ENCODE measurements around the gene SLC10A3.

The SLC10A3 gene

GRCh38 chrX:154452823-154453222, 37.6 kb downstream of the SLC10A3 start:
- TF ChIP-seq, protein P1, sequence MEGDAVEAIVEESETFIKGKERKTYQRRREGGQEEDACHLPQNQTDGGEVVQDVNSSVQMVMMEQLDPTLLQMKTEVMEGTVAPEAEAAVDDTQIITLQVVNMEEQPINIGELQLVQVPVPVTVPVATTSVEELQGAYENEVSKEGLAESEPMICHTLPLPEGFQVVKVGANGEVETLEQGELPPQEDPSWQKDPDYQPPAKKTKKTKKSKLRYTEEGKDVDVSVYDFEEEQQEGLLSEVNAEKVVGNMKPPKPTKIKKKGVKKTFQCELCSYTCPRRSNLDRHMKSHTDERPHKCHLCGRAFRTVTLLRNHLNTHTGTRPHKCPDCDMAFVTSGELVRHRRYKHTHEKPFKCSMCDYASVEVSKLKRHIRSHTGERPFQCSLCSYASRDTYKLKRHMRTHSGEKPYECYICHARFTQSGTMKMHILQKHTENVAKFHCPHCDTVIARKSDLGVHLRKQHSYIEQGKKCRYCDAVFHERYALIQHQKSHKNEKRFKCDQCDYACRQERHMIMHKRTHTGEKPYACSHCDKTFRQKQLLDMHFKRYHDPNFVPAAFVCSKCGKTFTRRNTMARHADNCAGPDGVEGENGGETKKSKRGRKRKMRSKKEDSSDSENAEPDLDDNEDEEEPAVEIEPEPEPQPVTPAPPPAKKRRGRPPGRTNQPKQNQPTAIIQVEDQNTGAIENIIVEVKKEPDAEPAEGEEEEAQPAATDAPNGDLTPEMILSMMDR (IDR thresholded peaks at IDR 0.05): no peak
- no peak overlapping the region for H3K27ac ChIP-seq
- no peak for DNase-seq (ENCODE audit: low spot score)
- no peak overlapping the region for H3K4me3 ChIP-seq

GRCh38 chrX:154450312-154450711, 40.1 kb downstream of the SLC10A3 start:
- TF ChIP-seq, protein P1 (IDR thresholded peaks at IDR 0.05): no peak
- H3K27ac ChIP-seq: no peak overlapping the region
- H3K4me3 ChIP-seq: no peak overlapping the region
- DNase-seq (ENCODE audit: low spot score): no peak

- H3K4me3 ChIP-seq: no peak overlapping the region
- TF ChIP-seq, protein P1 (IDR thresholded peaks at IDR 0.05): no peak
- DNase-seq (ENCODE audit: low spot score): no peak
- no peak overlapping the region for H3K27ac ChIP-seq
Observed at GRCh38 chrX:154449618-154450017, 40.8 kb downstream of the SLC10A3 start.

DNA sequence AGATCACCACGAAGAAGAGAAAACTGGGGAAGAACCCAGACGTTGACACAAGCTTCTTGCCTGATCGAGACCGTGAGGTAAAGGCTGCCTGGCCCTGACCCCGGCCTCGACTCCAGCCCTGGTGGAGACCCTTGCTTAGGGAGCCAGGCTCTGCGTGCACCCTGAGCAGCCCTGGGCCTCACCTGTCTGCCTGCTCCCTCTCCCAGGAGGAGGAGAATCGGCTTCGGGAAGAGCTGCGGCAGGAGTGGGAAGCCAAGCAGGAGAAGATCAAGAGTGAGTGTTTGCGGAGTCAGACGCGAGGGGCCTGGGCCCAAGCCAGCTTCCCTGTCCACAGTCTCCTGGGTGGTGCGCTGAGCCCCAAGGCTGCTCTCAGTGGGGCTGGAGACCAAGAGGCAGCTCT, 41.9 kb downstream of the SLC10A3 start:
- TF ChIP-seq, protein P1 (IDR thresholded peaks at IDR 0.05): no peak
- Histone ChIP-seq H3K4me3 (no peak overlapping the region), H3K27ac (no peak overlapping the region)
- DNase-seq (ENCODE audit: low spot score): no peak

DNA sequence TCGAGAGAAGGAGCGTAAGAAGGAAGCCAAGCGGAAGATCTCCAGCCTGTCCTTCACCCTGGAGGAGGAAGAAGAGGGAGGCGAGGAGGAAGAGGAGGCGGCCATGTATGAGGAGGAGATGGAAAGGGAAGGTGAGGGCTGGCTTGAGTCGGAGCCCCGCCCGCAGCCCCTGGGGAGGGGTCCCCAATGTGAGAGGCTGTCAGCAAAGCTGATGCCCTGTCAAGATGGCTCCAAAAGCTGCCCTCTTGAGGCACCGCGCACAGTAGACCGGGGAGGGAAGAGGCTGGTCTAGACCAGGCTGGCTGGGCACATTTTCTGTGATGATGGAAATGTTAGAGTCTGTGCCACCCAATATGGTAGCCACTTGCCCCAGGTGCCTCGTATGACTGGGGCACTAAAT, 44.0 kb downstream of the SLC10A3 start:
- DNase-seq (ENCODE audit: low spot score): no peak
- TF ChIP-seq, protein P1 (IDR thresholded peaks at IDR 0.05): no peak
- Histone ChIP-seq H3K27ac (no peak overlapping the region), H3K4me3 (no peak overlapping the region)

GRCh38 chrX:154445776-154446175, 44.7 kb downstream of the SLC10A3 start:
- Histone ChIP-seq H3K4me3 (peak overlapping the region; percentile 73), H3K27ac (no peak overlapping the region)
- DNase-seq (ENCODE audit: low spot score): no peak
- TF ChIP-seq, protein P1 (IDR thresholded peaks at IDR 0.05): no peak

- DNase-seq (ENCODE audit: low spot score): no peak
- TF ChIP-seq, protein P1 (IDR thresholded peaks at IDR 0.05): no peak
- peak overlapping the region; percentile 74 to 84 for H3K27ac ChIP-seq
- peak overlapping the region; percentile 73 for H3K4me3 ChIP-seq
Observed at GRCh38 chrX:154444755-154445246, 45.6 kb downstream of the SLC10A3 start.

Data from coronary artery (tissue), 2 donors.